RWPE2 (cell line): Measurements from ENCODE around the gene INVS.
"Not testable (repeated sequence)": the region's sequence is repeated elsewhere in the genome, so short reads cannot be mapped to it uniquely, and the experiment has no call there.

Experiments
- ATAC-seq: fragments of 200-7000 bp; cut with Tn5 transposase; 3 replicates; pipeline ENCODE4 v1.9.1; 2021; ENCODE audit warnings: low read depth
- DNase-seq: peaks from one replicate; pipeline ENCODE4 v3.0.0-alpha.2; 2020; ENCODE audit warnings: low spot score
- H3K27ac ChIP-seq: fragments of 450-650 bp; 2 replicates; pipeline ENCODE4 v1.5.1; 2017; ENCODE audit warnings: mild to moderate bottlenecking; ENCODE audit not compliant: poor library complexity, severe bottlenecking
- H3K27me3 ChIP-seq: fragments of 250-450 bp; sonication (Bioruptor Pico); 2 replicates; pipeline ENCODE4 v1.5.1; 2021; ENCODE audit warnings: mild to moderate bottlenecking, moderate library complexity; ENCODE audit not compliant: insufficient read depth, poor library complexity, severe bottlenecking
- H3K36me3 ChIP-seq: fragments of 250-450 bp; sonication (Bioruptor Pico); 2 replicates; pipeline ENCODE4 v1.5.1; 2020; ENCODE audit warnings: low read depth, mild to moderate bottlenecking, moderate library complexity
- H3K4me1 ChIP-seq: fragments of 250-450 bp; sonication (Bioruptor Pico); 2 replicates; pipeline ENCODE4 v1.5.1; 2021; ENCODE audit warnings: mild to moderate bottlenecking, moderate library complexity; ENCODE audit not compliant: insufficient read depth, poor library complexity, severe bottlenecking
- H3K4me3 ChIP-seq: fragments of 250-450 bp; sonication (Bioruptor Pico); 2 replicates; pipeline ENCODE4 v1.5.1; 2021; ENCODE audit warnings: mild to moderate bottlenecking, moderate library complexity; ENCODE audit not compliant: severe bottlenecking
- H3K9me3 ChIP-seq: fragments of 250-450 bp; sonication (Bioruptor Pico); 2 replicates; pipeline ENCODE4 v1.5.1; 2021; ENCODE audit warnings: mild to moderate bottlenecking, moderate library complexity; ENCODE audit not compliant: severe bottlenecking
- TF ChIP-seq, protein P1 (sequence below): fragments of 450-650 bp; IDR thresholded peaks from one replicate; pipeline ENCODE4 v1.5.1; 2017; ENCODE audit warnings: mild to moderate bottlenecking, moderate library complexity; ENCODE audit not compliant: poor library complexity, severe bottlenecking

Gene INVS

DNA sequence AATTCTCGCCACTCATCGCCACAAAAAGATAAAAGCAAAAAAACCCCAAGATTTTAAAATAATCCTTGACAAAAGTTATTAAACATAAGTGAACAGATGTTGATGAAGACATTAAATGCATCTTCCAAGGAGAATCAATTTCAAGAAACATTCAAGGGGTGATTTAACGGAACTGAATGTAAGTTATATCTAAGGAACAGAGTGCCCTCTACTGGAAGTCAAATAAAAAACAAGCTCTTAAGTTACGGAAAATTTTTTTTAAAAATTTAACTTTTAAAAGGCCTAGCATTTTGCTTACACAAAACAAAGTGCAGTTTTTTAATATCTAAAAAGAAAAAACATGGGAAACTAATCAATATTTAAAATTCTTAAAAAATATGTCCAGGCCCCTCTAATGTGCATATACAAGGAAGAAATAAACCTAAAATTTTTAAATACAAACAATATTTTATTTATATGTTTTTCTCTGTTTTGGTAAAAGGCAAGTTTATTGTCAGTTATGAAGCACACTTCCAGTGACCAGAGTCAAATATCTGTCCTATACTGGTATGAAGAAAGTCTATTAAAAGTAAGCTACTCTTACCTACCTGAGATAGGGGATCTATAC is 225.7 kb downstream of the INVS start:
- no peak overlapping the region for H3K27ac ChIP-seq
- no peaks in the 10 kb centered on the region for H3K9me3 ChIP-seq
- H3K4me1 ChIP-seq, result no peaks in the 10 kb centered on the region
- no peak for DNase-seq
- TF ChIP-seq, protein P1, sequence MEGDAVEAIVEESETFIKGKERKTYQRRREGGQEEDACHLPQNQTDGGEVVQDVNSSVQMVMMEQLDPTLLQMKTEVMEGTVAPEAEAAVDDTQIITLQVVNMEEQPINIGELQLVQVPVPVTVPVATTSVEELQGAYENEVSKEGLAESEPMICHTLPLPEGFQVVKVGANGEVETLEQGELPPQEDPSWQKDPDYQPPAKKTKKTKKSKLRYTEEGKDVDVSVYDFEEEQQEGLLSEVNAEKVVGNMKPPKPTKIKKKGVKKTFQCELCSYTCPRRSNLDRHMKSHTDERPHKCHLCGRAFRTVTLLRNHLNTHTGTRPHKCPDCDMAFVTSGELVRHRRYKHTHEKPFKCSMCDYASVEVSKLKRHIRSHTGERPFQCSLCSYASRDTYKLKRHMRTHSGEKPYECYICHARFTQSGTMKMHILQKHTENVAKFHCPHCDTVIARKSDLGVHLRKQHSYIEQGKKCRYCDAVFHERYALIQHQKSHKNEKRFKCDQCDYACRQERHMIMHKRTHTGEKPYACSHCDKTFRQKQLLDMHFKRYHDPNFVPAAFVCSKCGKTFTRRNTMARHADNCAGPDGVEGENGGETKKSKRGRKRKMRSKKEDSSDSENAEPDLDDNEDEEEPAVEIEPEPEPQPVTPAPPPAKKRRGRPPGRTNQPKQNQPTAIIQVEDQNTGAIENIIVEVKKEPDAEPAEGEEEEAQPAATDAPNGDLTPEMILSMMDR, result peak; percentile 79
- ATAC-seq, result no peak
- no peaks in the 10 kb centered on the region for H3K27me3 ChIP-seq
- H3K4me3 ChIP-seq, result no peak overlapping the region
- peaks cover 97% of the 10 kb centered on the region for H3K36me3 ChIP-seq

DNA sequence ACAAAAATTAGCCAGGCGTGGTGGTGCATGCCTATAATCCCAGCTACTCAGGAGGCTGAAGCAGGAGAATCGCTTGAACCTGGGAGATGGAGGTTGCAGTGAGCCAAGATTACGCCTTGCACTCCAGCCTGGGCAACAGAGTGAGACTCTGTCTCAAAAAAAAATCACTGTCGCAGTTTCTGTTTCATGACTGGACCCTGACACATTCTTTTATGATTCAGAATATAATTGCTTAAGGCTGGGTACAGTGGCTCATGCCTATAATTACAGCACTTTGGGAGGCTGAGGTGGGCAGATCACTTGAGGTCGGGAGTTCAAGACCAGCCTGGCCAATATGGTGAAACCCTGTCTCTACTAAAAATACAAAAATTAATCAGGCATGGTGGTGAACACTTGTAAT is 239.7 kb downstream of the INVS start:
- not testable (repeated sequence) for H3K4me3 ChIP-seq, H3K27me3 ChIP-seq, ATAC-seq, DNase-seq, H3K27ac ChIP-seq, H3K9me3 ChIP-seq, H3K4me1 ChIP-seq
- peaks cover 67% of the 10 kb centered on the region for H3K36me3 ChIP-seq

DNA sequence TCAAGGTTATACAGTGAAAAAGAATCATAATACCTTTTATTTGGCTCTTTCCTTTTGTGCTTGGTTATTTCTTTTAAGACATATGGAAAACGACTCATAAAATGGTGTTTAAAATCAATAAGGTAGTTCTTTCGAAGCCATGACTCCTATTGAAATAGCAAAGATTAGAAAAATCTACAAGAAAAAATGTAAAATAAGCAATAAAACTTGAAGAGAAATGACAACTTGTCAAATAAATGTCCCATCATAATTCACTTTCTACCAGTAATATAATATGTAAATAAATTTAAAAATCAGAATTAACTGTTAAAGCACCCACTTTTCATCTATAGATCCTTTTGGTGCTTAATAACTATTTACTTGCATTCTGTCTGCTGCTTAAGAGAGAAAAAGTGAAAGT is 241.2 kb downstream of the INVS start:
- H3K9me3 ChIP-seq, result no peaks in the 10 kb centered on the region
- TF ChIP-seq, protein P1, result no peak
- H3K36me3 ChIP-seq, result peaks cover 82% of the 10 kb centered on the region
- no peak overlapping the region for H3K27ac ChIP-seq
- DNase-seq (no peak), ATAC-seq (no peak)
- no peak overlapping the region for H3K4me3 ChIP-seq
- H3K27me3 ChIP-seq, result no peaks in the 10 kb centered on the region
- no peaks in the 10 kb centered on the region for H3K4me1 ChIP-seq

DNA sequence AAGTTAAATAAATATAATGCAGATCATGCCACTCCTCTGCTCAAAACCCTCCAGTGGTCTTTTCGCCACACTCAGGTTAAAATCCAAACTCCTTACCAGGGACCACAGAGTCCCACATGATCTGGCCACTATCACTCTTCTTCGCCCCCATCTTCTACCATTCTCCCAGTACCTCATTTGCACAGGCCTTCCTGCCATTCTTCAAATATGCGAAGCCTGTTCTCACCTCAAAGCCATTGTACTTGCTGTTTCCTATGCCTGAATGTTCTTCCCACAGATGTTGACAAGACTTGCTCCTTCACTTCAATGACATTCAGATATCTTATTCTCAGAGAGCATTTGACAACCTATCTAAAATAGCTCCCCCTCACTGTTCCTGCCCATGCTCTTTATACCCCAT is 242.8 kb downstream of the INVS start:
- H3K4me1 ChIP-seq, result no peaks in the 10 kb centered on the region
- H3K27me3 ChIP-seq, result no peaks in the 10 kb centered on the region
- DNase-seq (no peak), ATAC-seq (no peak)
- H3K36me3 ChIP-seq, result peaks cover 90% of the 10 kb centered on the region
- no peaks in the 10 kb centered on the region for H3K9me3 ChIP-seq
- no peak overlapping the region for H3K27ac ChIP-seq
- no peak overlapping the region for H3K4me3 ChIP-seq
- TF ChIP-seq, protein P1, result no peak

DNA sequence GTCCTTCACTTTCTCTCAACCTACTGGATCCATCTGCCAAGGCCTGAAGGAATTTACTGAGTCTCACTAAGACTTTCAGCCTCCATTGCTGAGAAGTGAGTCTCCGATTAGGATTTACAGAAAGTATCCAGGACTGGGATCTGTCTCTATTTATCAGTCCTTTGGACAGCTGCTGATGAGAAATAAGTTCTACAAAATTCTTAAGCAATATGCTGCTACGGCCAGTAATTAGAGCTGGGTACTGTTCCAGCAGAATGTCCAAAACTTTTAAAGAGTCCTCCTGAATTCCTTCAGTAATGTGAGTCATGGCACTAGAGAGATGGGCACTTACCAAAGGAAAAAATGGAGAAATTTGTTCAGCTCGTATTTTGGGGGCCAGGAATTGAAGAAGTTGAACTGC is 247.8 kb downstream of the INVS start:
- Histone ChIP-seq H3K4me3 (no peak overlapping the region), H3K27ac (no peak overlapping the region), H3K27me3 (no peaks in the 10 kb centered on the region), H3K36me3 (peaks cover 70% of the 10 kb centered on the region), H3K4me1 (peaks cover 4% of the 10 kb centered on the region), H3K9me3 (peaks cover 2% of the 10 kb centered on the region)
- ATAC-seq, result no peak
- DNase-seq, result no peak
- TF ChIP-seq, protein P1, result no peak
